ENCODE measurements around the gene PTPN1.

DNA sequence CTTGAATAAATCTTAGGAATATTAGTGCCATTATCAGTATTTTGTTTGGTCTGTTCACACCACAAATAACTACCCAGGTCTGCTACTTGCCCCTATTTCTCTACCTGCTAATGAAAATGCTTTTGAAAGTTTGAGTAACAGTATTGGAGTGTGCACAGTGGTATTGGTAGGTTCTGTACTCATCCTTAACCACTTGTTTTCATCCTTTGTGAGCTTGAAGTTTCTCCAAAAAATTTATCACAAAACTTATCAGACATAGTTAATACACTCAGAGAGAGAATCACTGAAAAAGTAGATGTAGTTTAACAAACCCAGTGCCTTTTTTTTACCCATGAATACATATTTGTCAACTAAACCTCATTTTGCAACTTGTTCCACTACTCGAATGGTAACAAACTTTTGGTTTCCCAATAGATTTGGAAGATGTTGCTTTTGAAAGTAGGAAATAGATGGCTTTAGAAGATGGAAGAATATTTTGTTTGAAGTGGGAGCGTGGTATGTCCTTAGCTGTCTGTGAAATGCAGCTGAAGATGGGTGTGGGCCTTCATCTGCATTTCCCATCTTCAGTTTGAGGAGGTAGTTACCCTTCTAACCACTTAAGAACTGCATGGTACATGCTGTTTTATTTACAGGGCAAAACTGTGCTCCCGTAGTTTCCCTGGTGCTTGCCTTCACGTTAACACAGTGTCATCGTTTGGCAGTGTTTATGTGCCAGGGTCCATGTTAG, 9.0 kb downstream of the PTPN1 start:
- TF ChIP-seq, protein P1, sequence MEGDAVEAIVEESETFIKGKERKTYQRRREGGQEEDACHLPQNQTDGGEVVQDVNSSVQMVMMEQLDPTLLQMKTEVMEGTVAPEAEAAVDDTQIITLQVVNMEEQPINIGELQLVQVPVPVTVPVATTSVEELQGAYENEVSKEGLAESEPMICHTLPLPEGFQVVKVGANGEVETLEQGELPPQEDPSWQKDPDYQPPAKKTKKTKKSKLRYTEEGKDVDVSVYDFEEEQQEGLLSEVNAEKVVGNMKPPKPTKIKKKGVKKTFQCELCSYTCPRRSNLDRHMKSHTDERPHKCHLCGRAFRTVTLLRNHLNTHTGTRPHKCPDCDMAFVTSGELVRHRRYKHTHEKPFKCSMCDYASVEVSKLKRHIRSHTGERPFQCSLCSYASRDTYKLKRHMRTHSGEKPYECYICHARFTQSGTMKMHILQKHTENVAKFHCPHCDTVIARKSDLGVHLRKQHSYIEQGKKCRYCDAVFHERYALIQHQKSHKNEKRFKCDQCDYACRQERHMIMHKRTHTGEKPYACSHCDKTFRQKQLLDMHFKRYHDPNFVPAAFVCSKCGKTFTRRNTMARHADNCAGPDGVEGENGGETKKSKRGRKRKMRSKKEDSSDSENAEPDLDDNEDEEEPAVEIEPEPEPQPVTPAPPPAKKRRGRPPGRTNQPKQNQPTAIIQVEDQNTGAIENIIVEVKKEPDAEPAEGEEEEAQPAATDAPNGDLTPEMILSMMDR (conservative IDR thresholded peaks at IDR 0.05; ENCODE audit: low read length), result no peak
- no peak for TF ChIP-seq EZH2phosphoT487 (IDR thresholded peaks at IDR 0.05; ENCODE audit: borderline replicate concordance)
